ENCODE results near the gene ACTR3.

ACTR3 gene

DNA sequence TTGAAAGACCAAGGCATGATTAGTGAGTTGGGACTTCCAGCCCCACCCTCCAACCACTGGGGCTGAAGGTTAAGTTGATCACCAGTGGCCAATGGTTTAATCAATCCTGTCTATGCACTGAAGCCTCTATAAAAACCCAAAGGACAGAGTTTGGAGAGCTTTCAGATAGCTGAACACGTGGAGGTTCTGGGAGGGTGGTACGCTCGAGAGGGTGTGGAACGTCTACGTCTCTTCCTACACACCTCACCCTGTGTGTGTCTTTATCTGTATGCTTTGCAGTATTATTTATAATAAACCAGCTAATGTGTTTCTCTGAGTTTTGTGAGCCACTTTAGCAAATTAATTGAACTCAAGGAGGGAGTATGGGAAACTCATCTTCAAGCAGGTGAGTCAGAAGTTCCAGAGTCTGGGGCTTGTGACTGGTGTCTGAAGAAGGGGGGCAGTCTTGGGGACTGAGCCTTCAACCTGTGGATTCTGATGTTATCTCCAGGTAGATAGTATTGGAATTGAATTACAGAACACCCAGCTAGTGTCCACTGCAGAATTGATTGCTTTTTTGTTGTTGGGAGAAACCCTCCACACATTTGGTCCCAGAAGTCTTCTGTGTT lies 20.3 kb downstream of the ACTR3 start:
- Histone ChIP-seq H3K27ac (ENCODE audit: low read length) (no peak overlapping the region), H3K27me3 (ENCODE audit: control insufficient read depth, insufficient read depth, low read length) (no peaks in the 10 kb centered on the region), H3K4me3 (ENCODE audit: low read length) (no peak overlapping the region), H3K4me1 (ENCODE audit: control insufficient read depth, low read depth, low read length) (peaks cover 3% of the 10 kb centered on the region), H3K9me3 (ENCODE audit: control insufficient read depth, low read depth, low read length) (no peaks in the 10 kb centered on the region), H3K36me3 (ENCODE audit: control insufficient read depth, low read depth, low read length) (peaks cover 10% of the 10 kb centered on the region), H3K9ac (ENCODE audit: low read length) (no peak overlapping the region)

DNA sequence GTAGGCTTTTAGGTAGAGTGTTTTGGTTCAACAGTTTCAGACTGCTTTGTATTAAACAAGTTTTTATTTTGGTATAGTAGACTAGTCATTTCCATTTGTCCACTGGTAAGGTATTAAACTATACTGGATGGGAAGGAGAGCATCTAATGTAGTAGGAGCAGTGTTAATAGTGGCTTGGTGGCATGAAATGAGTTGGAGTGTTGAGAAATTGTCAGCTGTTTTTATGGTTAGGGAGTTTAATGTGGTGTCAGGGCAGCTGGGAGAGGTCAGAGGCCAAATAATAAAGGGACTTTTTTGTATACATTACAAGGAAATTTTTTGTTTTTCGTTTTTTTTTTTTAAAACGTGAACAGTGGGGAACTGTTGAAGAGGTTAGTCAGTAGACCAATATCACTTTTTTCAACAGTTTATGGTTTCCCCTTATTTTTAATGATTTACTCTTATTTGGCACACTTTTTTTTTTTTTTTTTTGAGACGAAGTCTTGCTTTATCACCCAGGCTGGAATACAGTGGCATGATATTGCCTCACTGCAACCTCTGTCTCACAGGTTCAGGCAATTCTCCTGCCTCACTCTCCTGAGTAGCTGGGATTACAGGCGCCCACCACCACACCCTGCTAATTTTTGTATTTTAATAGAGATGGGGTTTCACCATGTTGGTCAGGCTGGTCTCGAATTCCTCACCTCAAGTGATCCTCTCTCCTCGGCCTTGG lies 21.2 kb downstream of the ACTR3 start:
- Histone ChIP-seq H3K4me3 (ENCODE audit: low read length) (no peak overlapping the region), H3K9ac (ENCODE audit: low read length) (no peak overlapping the region), H3K36me3 (ENCODE audit: control insufficient read depth, low read depth, low read length) (peaks cover 16% of the 10 kb centered on the region), H3K4me1 (ENCODE audit: control insufficient read depth, low read depth, low read length) (peaks cover 3% of the 10 kb centered on the region), H3K9me3 (ENCODE audit: control insufficient read depth, low read depth, low read length) (no peaks in the 10 kb centered on the region), H3K27ac (ENCODE audit: low read length) (no peak overlapping the region), H3K27me3 (ENCODE audit: control insufficient read depth, insufficient read depth, low read length) (no peaks in the 10 kb centered on the region)

DNA sequence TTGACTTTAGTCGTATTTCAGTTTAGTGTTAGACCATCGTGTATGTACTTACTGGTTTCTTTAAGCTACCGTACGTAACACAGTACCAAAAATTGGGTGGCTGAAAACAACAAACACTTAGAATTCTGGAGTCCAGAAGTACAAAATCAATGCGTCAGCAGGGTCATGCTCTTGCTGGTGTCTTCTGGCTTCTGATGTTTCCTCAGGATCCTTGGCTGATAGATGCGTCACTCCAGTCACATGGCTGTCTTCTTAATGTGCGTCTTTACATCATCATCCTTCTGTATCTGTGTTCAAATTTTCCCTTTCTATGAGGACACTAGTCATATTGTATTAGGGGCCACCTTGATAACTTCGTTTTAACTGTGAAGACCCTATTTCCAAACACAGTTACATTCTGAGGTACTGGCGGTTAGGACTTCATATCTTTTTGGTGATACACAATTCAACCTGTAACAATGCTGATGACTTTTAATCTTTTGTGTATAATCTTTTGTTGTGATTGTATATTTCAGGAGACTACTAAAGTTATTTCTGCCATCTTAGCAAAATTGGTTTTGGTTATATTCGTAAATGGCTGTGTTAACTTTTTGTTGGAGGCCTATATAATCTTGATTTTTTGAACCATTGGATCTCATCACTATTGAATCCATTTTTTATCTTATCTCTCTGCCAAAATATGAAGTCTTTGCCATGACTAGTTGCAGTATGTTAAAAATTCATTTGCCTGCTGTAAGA lies 25.4 kb downstream of the ACTR3 start:
- Histone ChIP-seq H3K27me3 (ENCODE audit: control insufficient read depth, insufficient read depth, low read length) (no peaks in the 10 kb centered on the region), H3K9me3 (ENCODE audit: control insufficient read depth, low read depth, low read length) (no peaks in the 10 kb centered on the region), H3K4me1 (ENCODE audit: control insufficient read depth, low read depth, low read length) (no peaks in the 10 kb centered on the region), H3K36me3 (ENCODE audit: control insufficient read depth, low read depth, low read length) (peaks cover 44% of the 10 kb centered on the region), H3K9ac (ENCODE audit: low read length) (no peak overlapping the region), H3K27ac (ENCODE audit: low read length) (no peak overlapping the region), H3K4me3 (ENCODE audit: low read length) (no peak overlapping the region)

DNA sequence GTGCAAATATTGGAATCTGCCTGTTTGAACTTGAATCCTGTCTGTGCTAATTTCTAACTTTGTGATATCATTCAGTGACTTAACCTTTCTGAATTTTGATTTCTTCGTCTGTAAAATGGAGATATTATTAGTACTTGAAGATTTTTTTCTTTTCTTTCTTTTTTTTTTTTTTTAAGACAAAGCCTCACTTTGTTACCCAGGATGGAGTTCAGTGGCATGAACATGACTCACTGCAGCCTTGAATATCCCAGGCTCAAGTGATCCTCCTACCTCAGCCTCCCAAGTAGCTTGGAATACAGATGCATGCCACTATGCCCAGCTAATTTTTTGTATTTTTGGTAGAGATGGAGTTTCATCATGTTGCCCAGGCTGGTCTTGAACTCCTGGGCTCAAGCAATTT lies 28.3 kb downstream of the ACTR3 start:
- Histone ChIP-seq H3K27ac (ENCODE audit: low read length) (no peak overlapping the region), H3K9me3 (ENCODE audit: control insufficient read depth, low read depth, low read length) (no peaks in the 10 kb centered on the region), H3K4me3 (ENCODE audit: low read length) (no peak overlapping the region), H3K4me1 (ENCODE audit: control insufficient read depth, low read depth, low read length) (no peaks in the 10 kb centered on the region), H3K27me3 (ENCODE audit: control insufficient read depth, insufficient read depth, low read length) (no peaks in the 10 kb centered on the region), H3K9ac (ENCODE audit: low read length) (no peak overlapping the region), H3K36me3 (ENCODE audit: control insufficient read depth, low read depth, low read length) (peaks cover 41% of the 10 kb centered on the region)

DNA sequence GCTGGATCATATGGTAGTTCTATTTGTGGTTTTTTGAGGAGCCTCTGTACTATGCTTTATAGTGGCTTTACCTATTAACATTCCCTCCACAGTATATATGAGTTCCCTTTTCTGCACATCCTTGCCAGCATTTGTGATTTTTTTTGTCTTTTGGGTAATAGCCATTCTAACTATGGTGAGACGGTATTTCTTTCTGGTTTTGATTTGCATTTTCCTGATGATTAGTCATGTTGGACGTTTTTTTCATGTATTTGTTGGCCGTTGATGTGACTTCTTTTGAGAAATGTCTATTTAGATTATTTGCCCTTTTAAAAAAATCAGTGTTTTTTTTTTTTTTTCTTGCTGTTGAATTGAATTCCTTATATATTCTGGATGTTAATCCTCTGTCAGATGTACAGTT lies 31.1 kb downstream of the ACTR3 start:
- Histone ChIP-seq H3K36me3 (ENCODE audit: control insufficient read depth, low read depth, low read length) (peaks cover 29% of the 10 kb centered on the region), H3K4me3 (ENCODE audit: low read length) (no peak overlapping the region), H3K9me3 (ENCODE audit: control insufficient read depth, low read depth, low read length) (no peaks in the 10 kb centered on the region)

DNA sequence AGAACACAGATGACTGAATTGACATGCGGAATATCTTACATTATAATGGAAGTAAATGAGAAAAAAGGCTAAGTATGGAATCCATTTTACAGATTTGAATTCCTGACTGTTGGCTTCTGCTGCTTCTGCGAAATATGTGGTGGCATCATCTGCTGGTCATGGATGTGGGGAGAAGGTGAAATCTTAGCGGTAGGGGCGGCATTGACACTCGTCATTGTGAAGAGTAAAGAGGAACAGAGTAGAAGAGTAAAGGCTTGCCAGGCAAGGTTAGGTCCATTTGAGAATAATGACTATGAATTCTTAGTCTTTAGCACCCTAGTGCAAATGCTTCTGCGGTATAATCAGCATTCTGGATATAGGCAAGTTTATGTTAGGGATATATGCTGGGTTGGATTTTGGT lies 32.4 kb downstream of the ACTR3 start:
- no peak overlapping the region for H3K4me3 ChIP-seq (ENCODE audit: low read length)
- H3K9ac ChIP-seq (ENCODE audit: low read length) = no peak overlapping the region
- H3K36me3 ChIP-seq (ENCODE audit: control insufficient read depth, low read depth, low read length) = peaks cover 19% of the 10 kb centered on the region
- no peak overlapping the region for H3K27ac ChIP-seq (ENCODE audit: low read length)
- no peaks in the 10 kb centered on the region for H3K4me1 ChIP-seq (ENCODE audit: control insufficient read depth, low read depth, low read length)
- no peaks in the 10 kb centered on the region for H3K27me3 ChIP-seq (ENCODE audit: control insufficient read depth, insufficient read depth, low read length)
- H3K9me3 ChIP-seq (ENCODE audit: control insufficient read depth, low read depth, low read length) = no peaks in the 10 kb centered on the region

More for the DNA sequence above, 31.1 kb downstream of the ACTR3 start:
- H3K27ac ChIP-seq (ENCODE audit: low read length) = no peak overlapping the region
- H3K9ac ChIP-seq (ENCODE audit: low read length) = no peak overlapping the region
- no peaks in the 10 kb centered on the region for H3K4me1 ChIP-seq (ENCODE audit: control insufficient read depth, low read depth, low read length)
- no peaks in the 10 kb centered on the region for H3K27me3 ChIP-seq (ENCODE audit: control insufficient read depth, insufficient read depth, low read length)

DNA sequence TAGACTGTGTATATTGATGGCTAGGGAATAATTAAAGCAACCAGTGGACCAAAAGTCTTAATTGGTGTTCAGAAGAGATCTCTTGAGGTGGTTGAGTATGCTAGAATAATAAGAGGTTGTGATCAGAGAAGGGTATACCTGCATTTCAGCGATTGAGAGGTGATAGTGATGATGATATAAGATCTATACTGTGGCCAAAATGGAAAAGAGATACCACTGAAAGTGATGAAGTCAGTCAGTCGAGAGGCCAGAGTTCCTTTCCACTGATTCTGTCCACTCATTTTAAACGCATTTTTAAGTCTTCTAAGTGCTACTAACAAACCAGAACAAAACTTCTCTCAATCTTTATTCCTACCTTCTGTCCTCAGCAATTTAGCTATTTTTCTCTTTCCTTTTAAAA lies 32.9 kb downstream of the ACTR3 start:
- Histone ChIP-seq H3K9me3 (ENCODE audit: control insufficient read depth, low read depth, low read length) (no peaks in the 10 kb centered on the region), H3K4me3 (ENCODE audit: low read length) (no peak overlapping the region), H3K36me3 (ENCODE audit: control insufficient read depth, low read depth, low read length) (peaks cover 17% of the 10 kb centered on the region), H3K9ac (ENCODE audit: low read length) (no peak overlapping the region), H3K4me1 (ENCODE audit: control insufficient read depth, low read depth, low read length) (no peaks in the 10 kb centered on the region), H3K27ac (ENCODE audit: low read length) (no peak overlapping the region), H3K27me3 (ENCODE audit: control insufficient read depth, insufficient read depth, low read length) (no peaks in the 10 kb centered on the region)

DNA sequence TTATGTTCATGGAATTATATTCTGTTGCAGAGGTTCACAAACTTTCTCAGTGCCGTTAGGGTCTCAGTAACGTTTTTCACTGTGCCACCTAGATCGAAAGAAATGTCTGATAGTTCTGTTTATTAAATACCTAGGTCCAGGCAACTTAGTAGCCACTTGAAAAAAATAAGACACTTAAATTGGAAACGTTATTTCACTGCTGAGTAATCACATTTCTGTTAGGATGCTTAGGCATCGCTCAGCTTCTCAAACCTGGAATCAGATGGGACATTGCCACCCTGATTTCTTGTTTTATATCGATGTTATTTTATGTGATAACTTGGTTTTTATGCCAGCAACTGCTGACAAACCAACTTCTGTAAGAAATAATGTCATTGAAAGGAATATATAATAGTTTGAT lies 36.0 kb downstream of the ACTR3 start:
- peaks cover 20% of the 10 kb centered on the region for H3K36me3 ChIP-seq (ENCODE audit: control insufficient read depth, low read depth, low read length)

DNA sequence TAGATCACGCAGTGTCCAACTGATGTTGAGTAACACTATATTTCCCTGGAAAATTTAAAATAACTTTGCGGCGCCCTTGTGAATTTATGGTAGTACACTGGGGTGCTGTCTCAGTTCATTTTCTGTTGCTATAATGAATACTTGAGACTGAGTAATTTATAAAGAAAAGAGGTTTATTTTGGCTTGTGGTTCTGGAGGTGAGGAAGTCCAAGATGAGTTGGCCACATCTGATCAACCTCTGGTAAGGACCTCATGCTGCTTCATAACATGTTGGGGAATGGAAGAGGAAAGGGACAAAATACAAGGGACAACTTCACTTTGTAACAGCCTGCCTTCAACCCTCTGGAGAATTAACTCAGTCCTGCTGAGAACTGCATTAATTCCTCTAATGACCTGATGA lies 36.4 kb downstream of the ACTR3 start:
- H3K9ac ChIP-seq (ENCODE audit: low read length) = no peak overlapping the region
- no peak overlapping the region for H3K4me3 ChIP-seq (ENCODE audit: low read length)
- H3K9me3 ChIP-seq (ENCODE audit: control insufficient read depth, low read depth, low read length) = no peaks in the 10 kb centered on the region
- H3K27ac ChIP-seq (ENCODE audit: low read length) = no peak overlapping the region
- H3K27me3 ChIP-seq (ENCODE audit: control insufficient read depth, insufficient read depth, low read length) = no peaks in the 10 kb centered on the region
- no peaks in the 10 kb centered on the region for H3K4me1 ChIP-seq (ENCODE audit: control insufficient read depth, low read depth, low read length)
- H3K36me3 ChIP-seq (ENCODE audit: control insufficient read depth, low read depth, low read length) = peaks cover 20% of the 10 kb centered on the region

More for the DNA sequence above, 36.0 kb downstream of the ACTR3 start:
- Histone ChIP-seq H3K4me1 (ENCODE audit: control insufficient read depth, low read depth, low read length) (no peaks in the 10 kb centered on the region), H3K9ac (ENCODE audit: low read length) (no peak overlapping the region), H3K27ac (ENCODE audit: low read length) (no peak overlapping the region), H3K27me3 (ENCODE audit: control insufficient read depth, insufficient read depth, low read length) (no peaks in the 10 kb centered on the region), H3K4me3 (ENCODE audit: low read length) (no peak overlapping the region), H3K9me3 (ENCODE audit: control insufficient read depth, low read depth, low read length) (no peaks in the 10 kb centered on the region)

DNA sequence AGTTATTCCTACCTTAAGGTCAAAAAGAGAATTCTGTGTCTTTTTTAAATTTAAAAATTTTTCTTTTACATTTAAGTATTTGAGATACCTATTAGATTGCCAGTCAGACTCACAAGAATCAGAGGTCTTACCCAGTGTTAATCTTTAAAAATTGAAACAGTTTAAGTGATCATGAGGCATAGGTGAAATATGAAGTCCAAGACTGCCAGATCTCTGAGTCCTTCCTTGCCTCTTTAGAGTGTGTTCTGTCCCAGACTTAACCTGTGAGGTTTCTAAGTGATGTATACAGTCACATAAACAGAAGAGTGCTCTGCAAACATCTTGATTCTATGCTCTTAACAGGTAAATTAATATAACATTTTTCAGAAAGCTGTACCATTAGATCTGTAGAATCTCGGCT lies 40.6 kb downstream of the ACTR3 start:
- H3K27ac ChIP-seq (ENCODE audit: low read length) = no peak overlapping the region
- no peaks in the 10 kb centered on the region for H3K9me3 ChIP-seq (ENCODE audit: control insufficient read depth, low read depth, low read length)
- H3K36me3 ChIP-seq (ENCODE audit: control insufficient read depth, low read depth, low read length) = peaks cover 29% of the 10 kb centered on the region
- no peak overlapping the region for H3K9ac ChIP-seq (ENCODE audit: low read length)
- no peaks in the 10 kb centered on the region for H3K4me1 ChIP-seq (ENCODE audit: control insufficient read depth, low read depth, low read length)
- no peaks in the 10 kb centered on the region for H3K27me3 ChIP-seq (ENCODE audit: control insufficient read depth, insufficient read depth, low read length)
- no peak overlapping the region for H3K4me3 ChIP-seq (ENCODE audit: low read length)

DNA sequence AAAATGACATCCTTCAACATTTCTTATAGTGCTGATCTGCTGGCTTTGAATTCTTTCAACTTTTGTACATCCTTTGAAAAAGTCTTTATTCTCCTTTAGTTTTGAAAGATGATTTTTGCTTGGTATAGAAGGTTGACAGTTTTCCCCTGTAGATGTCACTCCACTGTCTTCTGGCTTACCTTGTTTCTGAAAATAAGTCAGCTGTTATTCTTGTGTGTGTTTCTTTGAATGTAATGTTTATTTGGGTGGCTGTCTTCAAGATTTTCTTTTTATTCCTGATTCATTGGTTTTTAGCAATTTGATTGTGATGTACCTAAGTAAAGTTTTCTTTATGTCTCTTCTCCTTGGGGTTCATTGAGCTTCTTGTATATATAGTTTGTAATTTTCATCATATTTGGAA lies 47.6 kb downstream of the ACTR3 start:
- H3K27me3 ChIP-seq (ENCODE audit: control insufficient read depth, insufficient read depth, low read length) = no peaks in the 10 kb centered on the region
- H3K9me3 ChIP-seq (ENCODE audit: control insufficient read depth, low read depth, low read length) = no peaks in the 10 kb centered on the region
- no peaks in the 10 kb centered on the region for H3K4me1 ChIP-seq (ENCODE audit: control insufficient read depth, low read depth, low read length)
- no peak overlapping the region for H3K4me3 ChIP-seq (ENCODE audit: low read length)
- H3K36me3 ChIP-seq (ENCODE audit: control insufficient read depth, low read depth, low read length) = peaks cover 35% of the 10 kb centered on the region
- H3K27ac ChIP-seq (ENCODE audit: low read length) = no peak overlapping the region
- no peak overlapping the region for H3K9ac ChIP-seq (ENCODE audit: low read length)
